ENCODE results near the gene KIF6. TPM values are rescaled to one million over a fixed set of nuclear protein-coding genes. Genes with fewer than 3 reads are reported as not detected.

The KIF6 gene
- total RNA-seq, 1 experiment from 2014 or later = not detected

DNA sequence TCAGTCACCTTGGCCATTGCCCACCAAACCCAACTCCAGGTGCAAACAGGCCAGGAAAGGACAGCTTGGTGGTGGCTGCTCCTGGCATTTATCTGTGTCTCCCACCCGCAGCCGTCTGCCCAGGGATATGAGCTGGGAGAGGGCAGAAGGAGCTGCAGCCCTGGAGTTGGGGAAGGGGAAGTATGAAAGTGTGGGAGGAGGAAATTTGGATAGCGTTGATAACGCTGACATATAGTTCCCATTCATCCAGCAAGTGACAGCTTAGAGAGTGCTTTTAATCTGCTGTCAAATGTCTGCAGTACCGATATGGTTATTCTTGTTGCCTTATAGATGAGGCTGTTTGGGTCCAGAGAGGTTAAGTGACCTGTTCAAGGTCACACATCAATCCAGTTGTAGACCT, 403.4 kb downstream of the KIF6 start:
- ChIA-PET CTCF (no interaction called here), POLR2A (no interaction called here)
- in situ Hi-C loops (cut with HindIII; ENCODE audit: low pct_unique_long_range_greater_than_20kb, low sequenced_read_pairs) (no loop called here), intact Hi-C loops (cut with micrococcal nuclease; ENCODE audit: unreplicated experiment) (no loop called here)
- Histone ChIP-seq H3K27ac (ENCODE audit: low read length) (no peak overlapping the region), H3K4me3 (ENCODE audit: low read depth in 2 of 2, low read length in 2 of 2) (no peak overlapping the region), H3K9me3 (ENCODE audit: control insufficient read depth, insufficient read depth, low read depth, low read length) (no peaks in the 10 kb centered on the region), H3K4me1 (ENCODE audit: control insufficient read depth, insufficient read depth, low read length) (no peaks in the 10 kb centered on the region), H3K27me3 (ENCODE audit: control insufficient read depth, insufficient read depth, low read length) (peaks cover 2% of the 10 kb centered on the region; the same call in 1 of the 2 replicates), H3K36me3 (ENCODE audit: control insufficient read depth, insufficient read depth, low read length) (no peaks in the 10 kb centered on the region)
- DNase-seq (ENCODE audit: low read depth, low spot score) = no peak
- BruUV-seq (replicated peaks) = no TSS peak
- no peak for TF ChIP-seq TCF7L2 (IDR thresholded peaks at IDR 0.05; ENCODE audit: low read depth, low read length)
- TF ChIP-seq, protein P1, sequence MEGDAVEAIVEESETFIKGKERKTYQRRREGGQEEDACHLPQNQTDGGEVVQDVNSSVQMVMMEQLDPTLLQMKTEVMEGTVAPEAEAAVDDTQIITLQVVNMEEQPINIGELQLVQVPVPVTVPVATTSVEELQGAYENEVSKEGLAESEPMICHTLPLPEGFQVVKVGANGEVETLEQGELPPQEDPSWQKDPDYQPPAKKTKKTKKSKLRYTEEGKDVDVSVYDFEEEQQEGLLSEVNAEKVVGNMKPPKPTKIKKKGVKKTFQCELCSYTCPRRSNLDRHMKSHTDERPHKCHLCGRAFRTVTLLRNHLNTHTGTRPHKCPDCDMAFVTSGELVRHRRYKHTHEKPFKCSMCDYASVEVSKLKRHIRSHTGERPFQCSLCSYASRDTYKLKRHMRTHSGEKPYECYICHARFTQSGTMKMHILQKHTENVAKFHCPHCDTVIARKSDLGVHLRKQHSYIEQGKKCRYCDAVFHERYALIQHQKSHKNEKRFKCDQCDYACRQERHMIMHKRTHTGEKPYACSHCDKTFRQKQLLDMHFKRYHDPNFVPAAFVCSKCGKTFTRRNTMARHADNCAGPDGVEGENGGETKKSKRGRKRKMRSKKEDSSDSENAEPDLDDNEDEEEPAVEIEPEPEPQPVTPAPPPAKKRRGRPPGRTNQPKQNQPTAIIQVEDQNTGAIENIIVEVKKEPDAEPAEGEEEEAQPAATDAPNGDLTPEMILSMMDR (IDR thresholded peaks at IDR 0.05) = no peak
- TF ChIP-seq, protein P2, sequence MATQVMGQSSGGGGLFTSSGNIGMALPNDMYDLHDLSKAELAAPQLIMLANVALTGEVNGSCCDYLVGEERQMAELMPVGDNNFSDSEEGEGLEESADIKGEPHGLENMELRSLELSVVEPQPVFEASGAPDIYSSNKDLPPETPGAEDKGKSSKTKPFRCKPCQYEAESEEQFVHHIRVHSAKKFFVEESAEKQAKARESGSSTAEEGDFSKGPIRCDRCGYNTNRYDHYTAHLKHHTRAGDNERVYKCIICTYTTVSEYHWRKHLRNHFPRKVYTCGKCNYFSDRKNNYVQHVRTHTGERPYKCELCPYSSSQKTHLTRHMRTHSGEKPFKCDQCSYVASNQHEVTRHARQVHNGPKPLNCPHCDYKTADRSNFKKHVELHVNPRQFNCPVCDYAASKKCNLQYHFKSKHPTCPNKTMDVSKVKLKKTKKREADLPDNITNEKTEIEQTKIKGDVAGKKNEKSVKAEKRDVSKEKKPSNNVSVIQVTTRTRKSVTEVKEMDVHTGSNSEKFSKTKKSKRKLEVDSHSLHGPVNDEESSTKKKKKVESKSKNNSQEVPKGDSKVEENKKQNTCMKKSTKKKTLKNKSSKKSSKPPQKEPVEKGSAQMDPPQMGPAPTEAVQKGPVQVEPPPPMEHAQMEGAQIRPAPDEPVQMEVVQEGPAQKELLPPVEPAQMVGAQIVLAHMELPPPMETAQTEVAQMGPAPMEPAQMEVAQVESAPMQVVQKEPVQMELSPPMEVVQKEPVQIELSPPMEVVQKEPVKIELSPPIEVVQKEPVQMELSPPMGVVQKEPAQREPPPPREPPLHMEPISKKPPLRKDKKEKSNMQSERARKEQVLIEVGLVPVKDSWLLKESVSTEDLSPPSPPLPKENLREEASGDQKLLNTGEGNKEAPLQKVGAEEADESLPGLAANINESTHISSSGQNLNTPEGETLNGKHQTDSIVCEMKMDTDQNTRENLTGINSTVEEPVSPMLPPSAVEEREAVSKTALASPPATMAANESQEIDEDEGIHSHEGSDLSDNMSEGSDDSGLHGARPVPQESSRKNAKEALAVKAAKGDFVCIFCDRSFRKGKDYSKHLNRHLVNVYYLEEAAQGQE (IDR thresholded peaks at IDR 0.05; ENCODE audit: insufficient read depth in 1 of 2, low read depth in 2 of 2, low read length in 1 of 2) = no peak
- no peak for ATAC-seq

DNA sequence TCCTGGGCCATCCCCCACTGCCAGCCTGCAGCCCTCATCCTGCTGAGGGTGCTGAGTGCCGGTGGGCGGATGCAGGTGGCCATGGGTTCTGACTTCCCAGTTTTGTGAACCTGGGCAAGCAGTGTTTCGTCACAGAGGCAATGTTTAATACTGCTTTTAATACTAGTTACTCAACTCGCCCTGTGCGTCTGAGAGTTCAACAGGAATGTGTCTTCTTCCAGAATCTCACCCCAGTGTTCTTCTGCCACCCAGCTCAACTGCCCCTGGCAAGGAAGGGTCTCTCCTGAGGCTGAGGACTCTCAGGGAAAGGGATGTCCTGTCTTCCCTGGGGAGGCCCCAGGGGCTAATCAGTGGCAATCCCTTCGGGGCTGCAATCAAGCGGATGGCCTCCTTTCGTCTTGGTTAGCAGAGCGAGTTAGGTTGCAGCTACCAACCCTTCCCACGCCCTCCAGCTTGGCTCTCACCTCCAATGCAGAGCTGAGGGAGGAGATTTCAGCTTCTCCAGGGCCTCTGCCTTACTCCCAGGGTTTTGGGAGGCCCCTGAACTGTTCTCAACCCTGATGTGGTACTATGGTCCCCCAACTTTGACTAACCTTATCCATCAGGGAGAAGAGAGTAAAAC, 404.7 kb downstream of the KIF6 start:
- in situ Hi-C loops (cut with HindIII; ENCODE audit: low pct_unique_long_range_greater_than_20kb, low sequenced_read_pairs) (no loop called here), intact Hi-C loops (cut with micrococcal nuclease; ENCODE audit: unreplicated experiment) (no loop called here)
- H3K9me3 ChIP-seq (ENCODE audit: control insufficient read depth, insufficient read depth, low read depth, low read length) = no peaks in the 10 kb centered on the region
- no peak overlapping the region for H3K27ac ChIP-seq (ENCODE audit: low read length)
- H3K36me3 ChIP-seq (ENCODE audit: control insufficient read depth, insufficient read depth, low read length) = no peaks in the 10 kb centered on the region
- TF ChIP-seq TCF7L2 (IDR thresholded peaks at IDR 0.05; ENCODE audit: low read depth, low read length) (no peak), SIN3A (IDR thresholded peaks at IDR 0.05; ENCODE audit: borderline replicate concordance, insufficient read depth, low read depth, low read length) (no peak), POLR2AphosphoS5 (IDR thresholded peaks at IDR 0.05; ENCODE audit: low read depth, low read length) (no peak)
- TF ChIP-seq, protein P2 (IDR thresholded peaks at IDR 0.05; ENCODE audit: insufficient read depth in 1 of 2, low read depth in 2 of 2, low read length in 1 of 2) = no peak
- TF ChIP-seq, protein P1 (IDR thresholded peaks at IDR 0.05) = no peak
- no peak overlapping the region for H3K4me3 ChIP-seq (ENCODE audit: low read depth in 2 of 2, low read length in 2 of 2)
- H3K4me1 ChIP-seq (ENCODE audit: control insufficient read depth, insufficient read depth, low read length) = no peaks in the 10 kb centered on the region
- ATAC-seq (no peak), DNase-seq (ENCODE audit: low read depth, low spot score) (no peak)
- peaks cover 2% of the 10 kb centered on the region; the same call in 1 of the 2 replicates for H3K27me3 ChIP-seq (ENCODE audit: control insufficient read depth, insufficient read depth, low read length)
- no TSS peak for BruUV-seq (replicated peaks)
- ChIA-PET POLR2A (no interaction called here), CTCF (no interaction called here)

Measured in Panc1 (cell line).